Middle frontal gyrus (tissue), 1 donor: Measurements from ENCODE around the gene EIF2D.
A peak's percentile ranks its signal among the peaks of the same experiment; 100 is the strongest.
"Not testable (repeated sequence)": the region's sequence is repeated elsewhere in the genome, so short reads cannot be mapped to it uniquely, and the experiment has no call there.

Source experiments
- DNase-seq: peaks from one replicate; pipeline ENCODE4 v3.0.0-alpha.2; 2015; ENCODE audit warnings: low spot score; ENCODE audit errors: extremely low spot score

EIF2D gene

GRCh38 chr1:206635080-206635977, 23.1 kb upstream of the EIF2D start, which contains the start of gene DYRK3:
DYRK3 (plus strand) TSS chr1:206635536; CDS start chr1:206635704, 168 bp downstream.
- peak; percentile 80 for DNase-seq

- DNase-seq: peak; percentile 86
Observed at GRCh38 chr1:206634365-206635079, 22.3 kb upstream of the EIF2D start.

DNA sequence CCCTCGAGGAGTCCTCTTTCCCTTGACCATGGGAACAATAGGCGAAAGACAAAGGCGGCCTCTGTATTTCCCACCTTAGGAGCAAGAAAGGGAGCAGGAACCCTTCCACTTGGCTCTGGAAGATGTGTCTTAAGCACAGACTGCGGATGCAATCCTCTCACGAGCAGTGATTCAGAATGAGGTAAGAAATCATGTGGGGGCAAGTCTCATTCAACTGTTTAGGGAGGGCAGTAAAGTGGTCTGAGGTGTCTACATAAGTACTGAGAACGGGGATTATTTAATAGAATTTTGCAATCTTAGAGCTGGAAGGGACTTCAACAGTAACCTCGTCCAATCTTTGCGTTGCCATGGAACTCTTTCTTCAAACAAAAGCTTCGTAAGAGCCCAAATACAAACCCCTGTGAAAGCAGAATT, 21.4 kb upstream of the EIF2D start:
- no peak for DNase-seq

DNA sequence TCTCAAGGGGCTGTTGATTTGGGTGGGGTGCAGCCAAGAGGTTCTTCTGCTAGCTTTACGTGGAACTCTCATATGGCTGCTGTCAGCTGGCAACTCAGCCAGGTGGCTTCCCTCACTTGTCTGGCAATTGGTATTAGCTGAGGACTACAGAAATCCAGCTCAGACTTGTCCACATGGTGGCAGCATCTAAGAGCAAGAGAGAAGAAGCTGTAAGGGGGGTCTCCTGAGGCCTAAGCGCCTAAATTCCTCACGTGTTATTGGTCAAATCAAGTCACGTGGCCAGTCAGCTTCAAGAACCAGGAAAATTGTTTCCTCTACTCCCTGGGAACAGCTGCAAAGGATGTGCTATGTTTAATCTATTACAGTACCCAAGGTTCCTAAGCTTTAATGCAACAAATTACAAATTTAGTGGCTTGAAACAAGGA, 18.8 kb upstream of the EIF2D start:
- DNase-seq: no peak

DNA sequence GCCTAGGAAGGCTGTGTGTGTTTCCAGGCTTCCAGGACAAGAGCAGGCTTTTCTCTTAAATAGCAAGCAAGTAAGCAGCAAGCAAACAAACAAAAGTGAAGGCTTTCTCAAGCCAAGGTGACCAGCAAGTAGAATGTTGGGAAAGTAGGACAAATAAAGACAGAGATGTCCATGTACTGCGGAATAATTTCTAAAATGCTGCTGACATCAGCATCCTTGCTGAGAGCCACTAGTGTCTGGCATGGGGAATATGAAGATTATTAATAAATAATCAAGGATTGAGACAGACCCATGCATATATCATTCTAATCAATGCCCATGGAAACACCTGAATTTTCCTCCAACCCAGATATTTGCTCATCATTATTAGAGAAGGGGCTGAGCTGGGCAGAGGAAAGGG, 16.7 kb upstream of the EIF2D start:
- DNase-seq: no peak

- not testable (repeated sequence) for DNase-seq
Observed at GRCh38 chr1:206626396-206626795, 14.1 kb upstream of the EIF2D start.

DNA sequence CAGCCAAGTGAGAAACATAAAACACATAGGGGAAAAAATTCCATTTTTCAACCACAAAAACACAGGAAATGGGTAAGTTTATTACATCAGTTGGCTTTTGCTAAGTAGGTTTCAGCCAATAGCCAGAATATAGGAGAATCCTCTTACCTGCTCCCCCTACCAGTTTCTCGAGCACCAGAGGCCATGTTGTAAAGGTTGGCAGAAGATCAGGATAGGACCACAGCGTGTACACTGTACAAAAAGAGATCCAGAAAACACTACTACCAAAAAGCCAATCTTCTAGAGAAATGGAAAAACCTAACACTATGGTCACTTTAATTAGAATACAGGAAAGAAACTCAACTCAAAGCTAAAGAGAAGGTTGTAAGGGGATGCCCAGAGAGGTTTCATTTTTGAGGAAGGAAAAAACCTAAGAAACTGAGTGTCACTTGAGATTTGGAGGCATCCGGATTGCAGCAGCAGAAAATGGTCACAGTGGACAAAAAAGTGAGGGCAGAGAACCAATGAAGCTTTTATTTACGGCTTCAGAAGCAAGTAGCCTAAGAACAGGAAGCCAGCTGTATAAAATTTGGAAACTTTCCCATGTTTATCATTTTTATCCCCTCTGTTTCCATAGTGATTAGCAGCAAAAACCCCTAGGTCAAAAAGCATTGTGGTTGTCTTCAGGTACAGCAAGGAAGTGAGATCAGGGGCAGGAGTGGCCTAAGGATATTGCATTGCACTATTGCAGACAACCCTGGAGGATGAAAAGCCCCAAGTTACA, 2.9 kb downstream of the EIF2D start:
- DNase-seq: no peak

DNA sequence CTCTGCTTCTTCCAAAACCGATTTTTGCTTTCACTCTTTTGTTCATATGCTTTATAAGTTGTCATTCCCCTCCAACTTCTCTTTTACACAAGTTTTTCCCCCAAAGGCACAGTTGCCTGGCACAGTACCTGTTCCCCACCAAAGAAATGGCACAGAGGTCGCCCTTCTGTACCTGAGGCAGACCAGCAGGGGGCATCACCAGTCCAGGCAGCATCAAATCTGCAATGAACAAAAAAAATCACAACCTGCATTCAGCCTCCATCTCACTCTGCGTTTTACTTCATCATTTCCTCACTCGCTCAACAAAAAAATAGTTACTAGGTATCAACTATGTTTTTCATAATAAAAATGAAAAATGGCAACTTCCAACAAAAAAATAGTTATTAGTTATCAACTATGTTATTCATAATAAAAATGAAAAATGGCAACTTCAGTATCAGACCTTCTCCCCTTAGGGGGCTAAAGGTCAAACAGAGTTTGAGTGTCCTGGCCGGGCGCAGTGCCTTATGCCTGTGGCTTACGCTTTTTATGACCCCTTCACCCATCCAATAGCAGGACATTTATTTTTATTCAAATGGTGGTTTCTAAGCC, 4.1 kb downstream of the EIF2D start:
- DNase-seq: no peak

DNA sequence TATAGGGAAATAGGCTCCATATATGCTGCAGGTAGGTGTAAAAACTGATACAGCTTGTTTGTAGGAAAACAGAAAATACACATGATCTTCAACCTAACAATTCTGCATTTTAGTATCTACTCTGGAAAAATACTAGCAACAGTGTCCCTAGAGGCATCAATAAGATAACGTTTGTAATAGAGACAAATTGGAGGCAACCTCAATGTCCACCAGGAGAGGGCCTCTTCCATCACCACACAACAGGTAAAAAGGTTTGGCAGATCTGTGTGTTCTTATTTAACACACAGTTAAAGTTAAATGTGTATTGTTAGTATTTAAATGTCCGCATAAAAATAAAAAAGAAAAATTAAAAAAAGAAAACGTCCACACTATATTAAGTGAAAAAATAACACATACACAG, 5.4 kb downstream of the EIF2D start:
- DNase-seq: no peak

DNA sequence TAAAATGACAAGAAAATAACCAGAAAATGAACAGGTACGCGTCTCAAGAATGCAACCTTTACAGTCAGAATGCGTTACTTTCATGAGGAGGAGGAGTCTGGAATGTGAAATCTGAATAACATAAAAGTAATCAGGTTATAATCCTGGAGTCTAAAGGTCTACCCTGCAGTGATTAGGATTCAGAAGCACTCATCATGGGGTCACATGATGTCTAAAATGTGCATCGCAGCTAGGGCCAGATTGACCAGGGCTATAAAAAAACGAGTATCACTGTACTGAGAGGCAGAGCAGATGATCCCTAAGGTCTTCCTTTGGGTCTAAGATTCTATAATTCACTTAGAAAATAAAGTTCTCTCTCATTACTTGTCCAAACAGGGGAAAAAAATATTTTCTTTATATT, 7.4 kb downstream of the EIF2D start:
- no peak for DNase-seq

DNA sequence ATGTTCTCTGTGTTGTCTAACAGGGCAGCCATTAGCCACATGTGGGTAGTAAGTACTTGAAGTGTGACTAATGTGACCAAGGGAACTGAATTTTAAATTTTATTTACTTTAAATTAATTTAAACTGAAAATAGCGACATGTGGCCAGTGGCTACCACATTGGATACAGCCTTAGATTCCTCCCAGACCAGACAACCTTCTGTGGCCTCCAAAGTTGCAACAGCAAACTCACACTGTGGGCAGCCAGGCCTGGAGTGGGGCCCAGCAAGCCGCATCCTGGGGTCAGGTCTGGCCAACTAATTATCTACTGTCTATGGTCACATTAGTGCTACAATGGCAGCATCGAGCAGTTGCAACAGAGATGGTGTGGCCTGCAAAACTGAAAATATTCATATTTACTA, 11.7 kb downstream of the EIF2D start:
- no peak for DNase-seq

DNA sequence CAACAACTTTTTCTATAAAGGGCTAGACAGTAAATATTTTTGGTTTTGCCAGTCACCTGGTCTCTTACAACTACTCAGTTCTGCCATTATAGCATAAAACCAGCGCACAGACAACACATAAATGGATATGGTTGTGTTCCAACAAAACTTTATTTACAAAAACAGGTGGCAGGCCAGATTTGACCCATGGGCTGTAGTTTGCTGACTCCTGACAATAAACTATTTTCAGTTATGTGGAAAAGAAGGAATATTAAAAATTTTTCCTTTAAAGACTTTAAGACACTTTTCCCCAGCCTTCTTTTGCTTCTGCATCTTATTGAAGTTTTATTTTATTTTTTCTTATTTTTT, 16.0 kb downstream of the EIF2D start:
- no peak for DNase-seq

DNA sequence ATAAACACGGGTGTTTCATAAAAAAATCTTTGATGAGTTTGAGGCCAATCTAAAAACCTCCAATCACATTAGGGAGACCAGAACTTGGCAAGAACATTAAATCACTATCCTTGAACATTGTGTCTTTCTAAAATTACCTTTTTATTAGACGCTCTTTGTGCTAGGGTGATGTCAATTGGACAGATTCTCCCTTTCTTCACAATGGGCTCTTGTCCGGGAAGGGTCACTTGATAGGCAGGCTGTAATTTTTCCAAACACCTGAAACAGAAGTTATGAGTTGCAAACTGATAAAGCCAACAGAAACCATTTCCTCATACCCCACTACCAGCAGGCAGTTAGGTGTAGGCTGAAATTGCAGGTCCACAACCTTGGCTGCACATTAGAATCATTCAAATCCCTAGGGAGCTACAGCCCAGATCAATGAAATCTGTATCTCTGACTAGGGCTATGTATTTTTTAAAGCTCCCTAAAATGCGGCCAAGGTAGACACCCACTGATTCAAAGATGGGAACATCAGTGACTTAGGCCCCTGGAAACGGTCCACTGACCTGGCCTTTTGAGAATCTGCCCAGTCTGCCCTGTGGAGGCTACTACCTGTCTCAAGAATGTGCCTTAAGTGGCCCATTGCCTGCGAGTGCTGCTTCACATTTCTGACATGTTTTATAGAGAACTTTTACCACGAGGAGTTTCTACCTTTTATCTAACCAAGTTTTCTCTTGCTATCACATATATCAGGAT, 16.5 kb downstream of the EIF2D start:
- DNase-seq: no peak

- no peak for DNase-seq
Observed at GRCh38 chr1:206593351-206593925, 18.8 kb downstream of the EIF2D start.

GRCh38 chr1:206591696-206592095, 20.6 kb downstream of the EIF2D start:
- DNase-seq: no peak

DNA sequence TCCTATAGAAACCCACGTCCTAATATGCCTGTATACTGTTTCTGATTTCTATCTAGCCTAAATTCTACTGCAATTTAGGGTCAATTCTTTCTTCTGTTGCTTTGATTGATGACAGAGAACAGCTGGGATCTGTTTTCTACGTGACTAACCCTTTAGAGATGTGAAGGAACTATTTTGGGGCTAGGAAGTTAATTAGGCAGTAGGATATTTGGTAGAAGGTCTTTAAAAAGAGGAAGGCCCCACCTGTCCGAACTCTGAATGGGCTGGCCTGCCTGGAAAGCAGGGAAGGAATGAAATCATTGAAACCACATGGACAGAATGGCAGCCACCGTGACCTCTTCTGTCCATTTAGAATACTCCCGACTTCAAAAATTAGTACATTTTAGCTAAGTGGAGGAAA, 21.0 kb downstream of the EIF2D start:
- no peak for DNase-seq

GRCh38 chr1:206590025-206590758, 22.1 kb downstream of the EIF2D start:
- no peak for DNase-seq

- DNase-seq: no peak
Observed at GRCh38 chr1:206589206-206589605, 23.1 kb downstream of the EIF2D start.

- no peak for DNase-seq
Observed at GRCh38 chr1:206588492-206588891, 23.8 kb downstream of the EIF2D start.

GRCh38 chr1:206587904-206588303, 24.4 kb downstream of the EIF2D start:
- DNase-seq: no peak
